Stimulated activated CD4-positive, alpha-beta T cell treated with anti-CD3 and anti-CD28 coated beads, Interleukin-1b, Interleukin-23, amount 100 ng/mL, for 24 hours (primary cell): Measurements from ENCODE around the gene MMP15.

Experiments used
- DNase-seq, 4 experiments: peaks; one replicate each; pipeline ENCODE4 v3.0.0-alpha.2; 2020; ENCODE audit warnings: low read depth in 4 of 4, low spot score in 1 of 4

The MMP15 gene

GRCh38 chr16:58034774-58035173, 9.2 kb downstream of the MMP15 start:
- DNase-seq: no peak

- no peak for DNase-seq
Observed at GRCh38 chr16:58035356-58036170, 10.0 kb downstream of the MMP15 start.

DNA sequence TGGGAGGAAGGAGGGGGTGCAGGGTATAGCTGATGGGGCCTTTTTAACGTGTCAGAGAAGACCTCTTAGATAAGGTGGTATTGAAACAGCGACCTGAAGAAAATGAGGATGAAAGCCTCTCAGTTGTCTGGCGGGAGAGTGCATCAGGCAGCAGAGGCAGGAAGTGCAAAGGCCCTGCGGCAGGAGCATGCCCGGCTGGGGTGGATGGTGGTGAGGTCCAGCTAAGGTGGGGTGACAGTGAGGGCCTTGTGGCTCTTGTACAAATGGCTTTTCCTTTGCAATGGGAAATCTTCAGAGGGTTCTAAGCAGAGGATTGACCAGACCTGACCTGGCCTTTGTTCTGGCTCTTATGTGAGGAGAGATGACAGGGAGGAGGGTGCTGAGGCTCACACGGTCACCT, 11.4 kb downstream of the MMP15 start:
- DNase-seq: no peak

DNA sequence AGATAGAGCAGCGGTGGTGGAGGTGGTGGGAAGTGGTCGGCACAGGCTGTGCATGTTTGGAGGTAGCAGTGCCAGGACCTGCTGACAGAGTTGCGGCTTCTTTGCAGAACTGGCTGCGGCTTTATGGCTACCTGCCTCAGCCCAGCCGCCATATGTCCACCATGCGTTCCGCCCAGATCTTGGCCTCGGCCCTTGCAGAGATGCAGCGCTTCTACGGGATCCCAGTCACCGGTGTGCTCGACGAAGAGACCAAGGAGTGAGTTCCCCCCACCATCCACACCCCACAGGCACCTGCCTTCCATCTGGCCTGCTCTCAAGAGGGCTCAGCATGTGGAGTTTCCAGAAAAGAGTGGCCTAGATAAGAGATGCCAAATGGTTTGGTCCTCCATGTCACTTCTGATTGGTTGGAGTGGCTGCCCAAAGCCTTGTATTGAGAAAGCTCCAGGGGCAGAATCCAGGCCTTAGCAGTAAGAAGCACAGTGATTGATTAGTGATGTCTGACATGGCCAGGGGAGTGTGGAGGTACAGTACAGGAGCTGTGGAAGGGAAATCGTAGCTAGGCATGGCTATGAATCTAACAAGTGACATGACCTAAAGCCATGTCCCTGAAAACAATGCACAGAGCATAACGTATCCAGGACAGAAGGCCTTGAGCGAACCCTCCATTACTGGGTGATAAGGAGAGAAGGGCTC, 12.0 kb downstream of the MMP15 start:
- DNase-seq: no peak

DNA sequence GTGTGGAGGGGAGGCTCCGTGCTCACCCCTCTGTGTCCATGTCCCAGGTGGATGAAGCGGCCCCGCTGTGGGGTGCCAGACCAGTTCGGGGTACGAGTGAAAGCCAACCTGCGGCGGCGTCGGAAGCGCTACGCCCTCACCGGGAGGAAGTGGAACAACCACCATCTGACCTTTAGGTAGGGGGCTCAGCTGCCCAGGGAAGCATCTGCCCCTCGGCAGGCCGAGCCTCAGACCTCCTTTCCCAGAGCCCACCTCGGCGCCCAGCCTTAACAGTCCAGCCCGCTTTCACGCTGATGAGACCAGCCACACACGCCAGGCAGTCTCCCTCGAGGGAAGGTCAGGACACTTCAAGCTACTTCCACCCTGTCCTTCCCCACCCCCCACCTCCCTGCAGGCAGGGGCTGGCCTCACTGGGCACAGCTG, 12.7 kb downstream of the MMP15 start:
- DNase-seq: no peak

- no peak for DNase-seq
Observed at GRCh38 chr16:58039829-58040495, 14.4 kb downstream of the MMP15 start.

DNA sequence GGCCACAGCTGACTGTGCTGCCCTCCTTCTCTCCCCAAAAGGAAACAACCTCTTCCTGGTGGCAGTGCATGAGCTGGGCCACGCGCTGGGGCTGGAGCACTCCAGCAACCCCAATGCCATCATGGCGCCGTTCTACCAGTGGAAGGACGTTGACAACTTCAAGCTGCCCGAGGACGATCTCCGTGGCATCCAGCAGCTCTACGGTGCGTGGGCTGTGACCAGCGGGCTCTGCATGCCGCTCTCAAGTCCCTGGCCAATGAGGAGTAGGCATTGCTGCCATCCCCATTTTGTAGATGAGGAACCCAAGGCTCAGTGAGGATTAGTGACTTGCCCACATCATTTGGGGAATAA, 14.9 kb downstream of the MMP15 start:
- DNase-seq: no peak

GRCh38 chr16:58040945-58041627, 15.5 kb downstream of the MMP15 start:
- DNase-seq: no peak

DNA sequence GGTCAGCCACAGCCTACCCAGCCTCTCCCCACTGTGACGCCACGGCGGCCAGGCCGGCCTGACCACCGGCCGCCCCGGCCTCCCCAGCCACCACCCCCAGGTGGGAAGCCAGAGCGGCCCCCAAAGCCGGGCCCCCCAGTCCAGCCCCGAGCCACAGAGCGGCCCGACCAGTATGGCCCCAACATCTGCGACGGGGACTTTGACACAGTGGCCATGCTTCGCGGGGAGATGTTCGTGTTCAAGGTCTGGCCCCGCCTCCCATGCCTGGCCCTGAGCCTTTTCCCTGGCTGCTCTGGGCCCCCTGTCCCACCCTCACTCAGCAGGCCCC, 16.0 kb downstream of the MMP15 start:
- DNase-seq: no peak

DNA sequence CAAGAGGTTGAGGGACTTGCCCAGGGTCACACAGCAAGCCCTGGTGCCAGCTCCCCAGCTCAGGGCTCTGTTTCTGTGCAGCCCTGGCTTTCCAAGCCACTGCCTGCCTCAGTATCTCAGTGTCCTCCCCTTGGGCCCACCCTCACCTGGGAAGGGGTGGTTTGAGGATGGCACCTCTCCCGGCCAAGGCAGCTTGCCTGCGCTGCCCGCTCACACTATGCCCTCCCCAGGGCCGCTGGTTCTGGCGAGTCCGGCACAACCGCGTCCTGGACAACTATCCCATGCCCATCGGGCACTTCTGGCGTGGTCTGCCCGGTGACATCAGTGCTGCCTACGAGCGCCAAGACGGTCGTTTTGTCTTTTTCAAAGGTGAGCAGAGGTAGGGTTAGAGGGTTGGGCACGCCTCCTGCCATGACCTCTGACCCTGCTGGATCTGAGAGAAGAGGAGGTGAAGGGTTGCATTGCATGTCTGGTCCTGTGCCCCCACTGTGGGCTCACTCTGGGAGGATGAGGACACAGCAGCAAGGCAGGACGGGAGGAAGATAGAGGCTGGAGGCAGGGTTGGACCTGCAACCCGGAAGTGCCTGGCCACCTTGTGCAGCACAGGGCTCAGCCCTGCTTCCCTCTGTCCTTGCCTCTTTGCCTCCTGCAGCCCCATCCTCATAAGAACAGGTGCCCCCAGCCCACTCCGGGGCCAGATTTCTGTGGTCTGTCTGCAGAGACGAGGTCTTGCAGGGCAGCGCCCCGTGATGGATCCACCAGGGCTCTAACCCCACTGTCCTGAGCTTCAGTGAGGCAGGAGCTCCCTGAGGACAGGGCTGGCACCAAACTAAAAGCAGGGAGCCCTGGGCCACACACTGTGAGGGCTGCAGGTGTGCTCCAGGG, 16.7 kb downstream of the MMP15 start:
- DNase-seq: no peak

GRCh38 chr16:58042886-58043515, 17.4 kb downstream of the MMP15 start:
- DNase-seq: no peak

- no peak for DNase-seq
Observed at GRCh38 chr16:58043571-58044155, 18.1 kb downstream of the MMP15 start.

DNA sequence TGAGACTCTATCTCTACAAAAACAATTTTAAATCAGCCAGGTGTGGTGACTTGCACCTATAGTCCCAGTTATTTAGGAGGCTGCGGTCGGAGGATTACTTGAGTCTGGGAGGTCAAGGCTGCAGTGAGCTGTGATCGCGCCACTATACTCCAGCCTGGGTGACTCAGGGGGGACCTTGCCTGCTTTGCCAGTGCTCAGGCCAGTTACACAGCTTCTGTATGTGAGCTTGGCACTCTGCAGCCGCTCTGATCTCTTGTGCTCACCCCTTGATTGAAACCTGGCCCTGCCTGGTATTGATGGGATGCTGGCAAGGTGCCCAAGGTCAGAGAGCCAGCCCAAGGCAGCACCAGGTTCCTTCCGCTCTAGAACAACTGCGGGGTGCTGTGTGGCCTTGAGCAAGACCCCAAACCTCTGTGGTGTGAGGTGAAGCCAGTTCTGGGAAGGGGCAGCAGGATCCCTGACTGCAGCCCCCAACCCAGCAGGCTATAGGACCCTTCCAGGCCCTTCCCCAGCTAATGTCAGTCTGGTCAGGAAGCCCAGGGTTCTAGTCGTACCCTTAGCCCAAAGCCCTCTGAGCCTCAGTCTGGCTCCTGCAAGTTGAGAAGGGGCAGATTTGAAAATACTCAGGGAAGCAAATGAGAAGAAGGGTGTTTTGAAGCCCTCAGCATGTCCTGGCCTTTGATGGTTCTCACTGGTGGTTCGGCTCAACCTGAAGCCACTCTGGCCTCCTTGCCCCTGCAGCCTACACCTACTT, 18.9 kb downstream of the MMP15 start:
- no peak for DNase-seq

DNA sequence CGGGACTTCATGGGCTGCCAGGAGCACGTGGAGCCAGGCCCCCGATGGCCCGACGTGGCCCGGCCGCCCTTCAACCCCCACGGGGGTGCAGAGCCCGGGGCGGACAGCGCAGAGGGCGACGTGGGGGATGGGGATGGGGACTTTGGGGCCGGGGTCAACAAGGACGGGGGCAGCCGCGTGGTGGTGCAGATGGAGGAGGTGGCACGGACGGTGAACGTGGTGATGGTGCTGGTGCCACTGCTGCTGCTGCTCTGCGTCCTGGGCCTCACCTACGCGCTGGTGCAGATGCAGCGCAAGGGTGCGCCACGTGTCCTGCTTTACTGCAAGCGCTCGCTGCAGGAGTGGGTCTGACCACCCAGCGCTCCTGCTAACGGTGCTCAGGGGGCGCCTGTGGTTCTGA, 19.5 kb downstream of the MMP15 start:
- DNase-seq: no peak

- DNase-seq: no peak
Observed at GRCh38 chr16:58046054-58046881, 20.7 kb downstream of the MMP15 start.

GRCh38 chr16:58046936-58047335, 21.4 kb downstream of the MMP15 start:
- DNase-seq: no peak

DNA sequence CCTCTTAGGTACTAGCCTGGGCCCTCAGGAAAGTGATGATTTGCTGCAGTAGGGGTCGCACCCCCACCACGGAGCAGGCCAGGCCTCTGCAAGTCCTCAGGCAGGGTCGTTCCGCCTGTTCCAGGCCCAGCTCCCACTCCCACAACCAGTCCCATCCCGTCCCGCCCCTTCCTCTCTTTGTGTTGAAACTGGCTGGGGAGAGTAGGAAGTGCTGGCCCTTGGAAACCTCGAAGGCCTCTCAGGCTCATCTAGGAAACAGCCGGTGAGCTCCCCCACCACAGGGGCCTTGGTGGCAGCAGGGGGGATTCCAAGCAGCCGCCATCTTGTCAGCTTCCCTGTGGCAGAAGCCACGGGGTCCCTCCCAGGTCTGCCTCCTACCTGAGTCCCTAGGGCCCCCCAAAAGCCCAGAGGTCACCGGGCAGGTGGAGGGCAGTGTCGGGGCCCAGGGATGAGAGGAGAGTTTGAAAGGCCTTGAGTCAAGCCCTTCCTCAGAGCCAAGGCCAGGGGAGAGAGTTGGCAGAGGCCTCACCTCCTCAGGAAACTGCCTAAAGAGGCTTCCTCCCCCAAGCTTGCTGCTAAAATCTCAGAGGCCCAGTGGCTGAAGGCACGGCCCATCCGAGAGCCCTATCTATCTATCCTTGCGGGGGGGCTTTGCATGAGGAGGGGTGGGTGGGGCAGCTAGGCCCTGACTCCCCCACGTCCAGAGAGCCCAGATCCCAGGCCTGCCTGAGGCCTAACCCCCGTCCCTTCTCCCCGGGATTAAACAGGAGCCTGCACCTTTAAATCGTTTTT, 22.2 kb downstream of the MMP15 start:
- DNase-seq: no peak
